GM21825 (cell line): ENCODE results near the gene ZNF214.

ENCODE experiments used
- ATAC-seq: cut with Tn5 transposase; IDR thresholded peaks from one replicate; pipeline ENCODE4 v1.9.1; 2021; ENCODE audit warnings: mild to moderate bottlenecking, moderate library complexity; ENCODE audit not compliant: unreplicated experiment

Gene ZNF214

GRCh38 chr11:7020183-7020917, at the start of gene ZNF214, which contains the start of gene NLRP14:
ZNF214 (minus strand) TSS chr11:7020346; CDS start chr11:7002835, 17,511 bp downstream.
NLRP14 (plus strand) TSS chr11:7020479; CDS start chr11:7038587, 18,108 bp downstream.
- no peak for ATAC-seq

GRCh38 chr11:7062534-7062933, 42.4 kb upstream of the ZNF214 start:
- ATAC-seq = no peak

- no peak for ATAC-seq
These were observed 40.7 kb upstream of the ZNF214 start for GRCh38 chr11:7060868-7061267.

GRCh38 chr11:7057641-7058040, 37.5 kb upstream of the ZNF214 start:
- no peak for ATAC-seq

DNA sequence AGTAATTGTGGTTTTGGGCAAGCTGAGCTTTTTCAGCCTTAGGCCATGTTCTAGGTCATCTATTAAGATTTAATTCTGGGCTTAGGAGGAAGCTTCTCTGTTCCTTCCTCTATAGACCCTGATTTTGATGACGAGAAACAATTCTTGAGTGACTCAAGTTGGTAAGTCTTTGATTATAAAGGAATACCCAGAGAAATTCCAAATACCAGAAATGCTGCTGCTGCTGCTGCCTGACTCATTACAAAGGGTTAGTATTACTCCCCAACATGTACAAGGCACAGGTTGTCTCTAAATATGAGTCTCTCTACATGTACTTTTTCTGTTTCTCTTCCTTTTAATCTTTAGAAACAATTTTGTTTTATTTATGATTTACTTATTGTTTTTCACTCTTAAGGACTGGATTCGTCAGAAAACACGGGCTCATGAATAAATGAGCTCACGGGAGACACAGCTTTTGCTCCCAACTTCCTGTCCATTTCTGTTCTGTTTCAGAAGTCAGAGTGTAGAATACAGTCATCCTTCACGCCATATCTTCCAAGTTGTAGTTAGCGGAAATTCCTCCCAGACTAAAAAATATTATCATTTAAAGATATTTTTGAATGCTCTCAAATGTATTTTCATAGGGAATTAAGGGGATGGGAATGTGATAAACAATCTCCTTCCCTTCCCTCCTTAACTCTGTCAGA, 36.8 kb upstream of the ZNF214 start:
- ATAC-seq = no peak

DNA sequence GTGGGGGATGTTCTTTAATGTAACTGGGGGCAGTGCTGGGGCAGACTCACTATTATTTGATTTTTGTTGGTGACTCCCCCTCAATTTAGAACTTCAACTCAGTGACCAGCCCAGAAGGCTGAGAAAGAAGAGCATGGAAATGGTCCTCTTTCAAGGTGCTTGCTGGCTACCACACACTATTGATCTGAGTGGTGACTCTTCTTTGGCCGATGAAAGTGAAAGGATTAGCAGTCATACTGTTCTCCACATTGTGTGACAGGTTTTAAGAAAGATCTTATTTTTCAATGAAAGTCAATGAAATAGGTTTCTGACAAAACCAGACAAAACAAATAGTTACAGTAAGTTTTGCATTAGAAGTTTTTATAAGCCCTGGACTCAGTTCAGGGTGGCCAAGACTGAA, 30.0 kb upstream of the ZNF214 start:
- no peak for ATAC-seq

- ATAC-seq = no peak
These were observed 26.5 kb upstream of the ZNF214 start for GRCh38 chr11:7046474-7047175.

DNA sequence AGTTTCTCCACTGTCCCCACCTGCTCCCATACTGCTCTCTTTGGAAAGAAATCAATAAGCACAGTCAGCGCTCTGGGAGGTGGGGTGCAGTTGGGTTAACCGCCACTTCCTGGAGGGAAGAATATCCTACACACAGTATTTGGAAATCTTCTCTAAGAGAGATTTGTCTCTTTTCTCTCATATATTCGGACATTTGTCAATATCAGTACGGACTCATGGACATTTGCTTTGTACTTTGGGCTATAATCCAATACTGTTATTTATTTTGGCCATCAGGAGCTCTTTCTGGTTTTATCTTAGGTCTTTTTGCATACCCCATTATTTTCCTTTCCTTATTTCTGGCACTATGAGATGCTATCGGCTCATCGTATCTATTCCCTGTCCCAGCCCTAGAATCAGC, 13.9 kb upstream of the ZNF214 start:
- ATAC-seq = no peak

DNA sequence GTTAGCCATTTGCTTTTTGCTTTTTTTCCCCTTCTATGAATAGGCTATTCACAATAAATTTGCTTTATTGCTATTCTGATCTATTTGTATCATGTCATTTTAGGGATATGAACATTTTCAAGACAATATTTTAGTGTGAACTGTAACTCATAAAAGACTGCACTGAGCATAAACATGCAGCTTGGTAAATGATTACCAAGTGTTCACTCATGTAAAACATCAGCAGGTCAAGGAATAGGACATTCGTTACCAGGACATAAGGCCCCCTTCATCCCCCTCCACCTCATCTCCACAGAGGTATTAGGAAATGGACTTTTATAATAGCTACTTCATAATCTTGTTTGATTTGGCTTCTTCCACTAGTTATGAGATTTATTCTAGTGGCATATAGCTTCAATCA, 12.5 kb upstream of the ZNF214 start:
- ATAC-seq = no peak

- no peak for ATAC-seq
These were observed 11.3 kb upstream of the ZNF214 start for GRCh38 chr11:7031471-7031871.

- no peak for ATAC-seq
These were observed 10.7 kb upstream of the ZNF214 start for GRCh38 chr11:7030836-7031235.

DNA sequence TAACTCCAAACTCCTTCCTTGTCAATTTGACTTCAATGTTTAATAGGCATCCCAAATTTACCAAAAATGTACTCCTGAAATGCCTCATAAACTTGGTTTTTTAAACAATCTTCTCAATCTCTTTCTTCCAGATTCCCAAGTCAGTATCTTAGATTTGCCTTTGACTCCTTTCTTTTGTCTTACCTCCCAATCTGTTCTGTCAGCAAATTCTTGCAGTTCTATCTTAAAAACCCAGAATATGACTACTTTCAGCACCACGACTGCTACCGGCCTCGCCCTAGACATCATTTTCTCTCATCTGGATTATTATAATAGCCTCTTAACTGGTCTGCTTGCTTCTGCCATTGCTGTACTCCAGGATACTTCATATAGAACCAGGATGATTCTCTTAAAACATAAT, 8.0 kb upstream of the ZNF214 start:
- no peak for ATAC-seq

- no peak for ATAC-seq
These were observed 1.2 kb upstream of the ZNF214 start for GRCh38 chr11:7021318-7021717.

- ATAC-seq = no peak
These were observed 505 bp downstream of the ZNF214 start for GRCh38 chr11:7019500-7020182.

DNA sequence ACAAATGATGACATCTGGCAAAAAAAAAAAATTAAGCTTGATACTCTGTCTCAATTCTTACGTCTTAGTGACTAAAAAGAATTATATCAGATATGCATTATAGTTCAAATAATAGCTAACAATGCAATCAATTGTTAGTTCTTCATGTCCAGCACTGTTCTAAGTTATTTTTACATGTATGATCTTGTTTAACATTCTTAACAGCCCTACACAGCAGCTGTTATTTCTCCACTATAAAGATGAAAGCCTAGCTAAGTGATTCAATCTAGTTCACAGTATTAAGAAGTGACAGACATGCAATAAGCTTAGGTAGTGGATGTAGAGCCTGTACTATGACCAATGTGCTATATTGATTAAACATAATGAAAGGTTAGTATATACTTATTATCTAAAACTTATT, 4.1 kb downstream of the ZNF214 start:
- ATAC-seq = no peak

GRCh38 chr11:7014118-7014517, 6.0 kb downstream of the ZNF214 start:
- ATAC-seq = no peak

DNA sequence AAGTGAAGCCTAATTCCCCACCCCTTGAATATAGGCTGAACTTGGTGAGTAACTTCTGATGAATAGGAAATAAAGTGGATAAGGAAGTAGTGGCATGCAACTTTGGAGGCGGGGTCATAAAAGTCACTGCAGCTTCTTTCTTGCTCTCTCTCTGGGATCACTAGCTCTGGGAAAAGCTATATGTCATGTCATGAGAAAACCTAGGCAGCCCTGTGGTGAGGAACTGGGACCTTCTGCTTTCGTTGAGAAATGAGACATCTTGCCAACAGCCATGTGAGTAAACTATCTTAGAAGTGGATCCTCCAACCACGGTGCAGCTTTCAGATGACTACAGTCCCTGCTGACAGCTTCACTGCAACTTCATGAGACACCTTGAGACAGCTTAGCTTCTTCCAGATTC, 15.7 kb downstream of the ZNF214 start:
- ATAC-seq = no peak

- ATAC-seq = no peak
These were observed 24.4 kb downstream of the ZNF214 start for GRCh38 chr11:6995703-6996102.

GRCh38 chr11:6992457-6993417, 27.4 kb downstream of the ZNF214 start:
- ATAC-seq = no peak

GRCh38 chr11:6992026-6992425, 28.1 kb downstream of the ZNF214 start:
- no peak for ATAC-seq
